ENCODE results near the gene INTS12. TPM values are rescaled to one million over a fixed set of nuclear protein-coding genes. Genes with fewer than 3 reads are reported as not detected.

Gene INTS12
- total and polyA plus RNA-seq, 3 experiments from 2014 or later, result 20.2 to 27.3 (median 21.8) TPM

DNA sequence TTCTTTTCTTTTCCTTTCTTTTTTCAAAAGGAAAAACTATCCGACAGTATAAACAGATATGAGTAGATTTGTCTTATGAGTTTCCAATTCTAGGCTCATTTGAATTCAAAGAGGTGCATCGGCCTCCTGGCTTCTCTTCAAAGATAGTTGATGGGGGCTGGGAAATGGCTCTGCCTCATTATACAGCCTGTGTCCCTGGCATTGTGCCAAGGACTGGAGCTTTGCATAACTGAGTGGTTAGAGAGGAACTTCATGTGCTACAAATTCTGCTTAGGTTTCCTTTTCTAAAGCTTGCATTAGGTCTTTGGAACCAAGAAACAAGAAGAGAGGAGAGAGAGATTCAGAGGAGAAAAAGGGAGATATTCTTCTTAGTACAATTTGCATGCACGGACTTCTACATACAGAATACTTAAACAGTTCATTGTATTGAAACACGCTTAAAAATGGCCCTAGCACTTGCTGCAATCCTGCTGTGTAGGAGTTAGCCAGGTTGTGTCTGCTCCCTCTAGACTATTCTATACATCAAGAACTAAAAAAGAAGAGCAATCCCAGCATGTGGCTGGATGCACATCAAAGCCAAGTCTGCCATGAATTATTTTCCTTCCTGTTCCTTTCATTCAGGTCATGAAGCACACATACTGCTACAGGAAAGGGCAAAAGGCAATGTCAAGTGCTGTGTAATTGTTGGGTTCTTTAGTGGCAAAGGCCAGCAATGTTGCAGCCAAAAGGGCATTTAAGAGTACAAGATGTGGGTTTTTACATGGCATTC lies 70.9 kb downstream of the INTS12 start:
- Histone ChIP-seq H3K4me1 (ENCODE audit: insufficient read depth, low read length) (no peaks in the 10 kb centered on the region), H3K27me3 (ENCODE audit: insufficient read depth, low read length, poor library complexity, severe bottlenecking) (no peaks in the 10 kb centered on the region), H3K4me3 (ENCODE audit: low read length) (no peak overlapping the region), H3K9me3 (ENCODE audit: low read length) (no peaks in the 10 kb centered on the region), H3K36me3 (ENCODE audit: insufficient read depth, low read length) (no peaks in the 10 kb centered on the region), H3K27ac (ENCODE audit: low read depth, low read length) (no peak overlapping the region)
- H3K4me3 Mint-ChIP-seq, result no peak overlapping the region
- POLR2A ChIA-PET, result no interaction called here
- peaks cover 0 to 4% (median 3%) of the 10 kb centered on the region in 3 donors for H3K4me1 Mint-ChIP-seq
- peaks cover 8 to 15% of the 10 kb centered on the region in 2 donors for H3K27me3 Mint-ChIP-seq
- no peak overlapping the region for H3K27ac Mint-ChIP-seq
- H3K9me3 Mint-ChIP-seq, result no peaks in the 10 kb centered on the region
- CTCF ChIA-PET, result no interaction called here
- no peak for DNase-seq
- no peaks in the 10 kb centered on the region for H3K36me3 Mint-ChIP-seq

DNA sequence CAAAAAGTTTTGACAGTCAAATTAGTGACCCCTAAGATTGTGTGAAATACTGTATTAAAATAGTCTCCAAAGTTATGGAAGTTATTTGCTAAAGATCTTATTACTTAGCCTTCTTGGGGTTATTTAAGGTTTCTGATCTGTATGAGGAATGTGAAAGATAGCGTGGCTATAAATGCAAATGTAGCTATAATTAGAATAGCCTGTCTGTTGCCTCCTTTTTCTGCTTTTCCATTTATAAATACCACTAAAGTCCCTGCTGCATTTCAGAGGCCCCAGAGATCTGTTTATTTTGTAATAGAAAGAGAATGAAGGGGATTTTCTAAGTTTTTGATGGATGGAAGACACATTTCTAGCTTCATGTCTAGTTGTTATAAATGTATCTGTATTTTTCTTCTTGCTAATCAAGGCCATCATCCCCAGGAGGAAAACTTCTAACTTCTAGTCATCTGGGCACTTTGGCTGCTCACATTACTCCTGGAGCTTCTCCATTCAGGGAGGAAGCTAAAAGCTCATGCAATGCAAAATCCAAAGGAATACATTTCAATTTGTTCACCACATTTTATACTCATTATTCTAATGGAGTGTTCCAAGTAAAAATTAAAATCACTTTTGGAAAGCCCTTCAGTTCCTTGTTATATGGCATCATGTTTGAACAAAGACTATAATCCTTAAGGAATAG lies 73.9 kb downstream of the INTS12 start:
- no peaks in the 10 kb centered on the region for H3K36me3 Mint-ChIP-seq
- no peaks in the 10 kb centered on the region for H3K9me3 Mint-ChIP-seq
- H3K27me3 ChIP-seq (ENCODE audit: insufficient read depth, low read length, poor library complexity, severe bottlenecking), result no peaks in the 10 kb centered on the region
- H3K4me1 Mint-ChIP-seq, result peaks cover 0 to 4% (median 3%) of the 10 kb centered on the region in 3 donors
- peaks cover 3 to 14% of the 10 kb centered on the region in 2 donors for H3K27me3 Mint-ChIP-seq
- ChIA-PET CTCF (no interaction called here), POLR2A (no interaction called here)
- H3K27ac ChIP-seq (ENCODE audit: low read depth, low read length), result no peak overlapping the region
- H3K4me3 ChIP-seq (ENCODE audit: low read length), result no peak overlapping the region
- H3K27ac Mint-ChIP-seq, result no peak overlapping the region
- H3K4me3 Mint-ChIP-seq, result no peak overlapping the region
- no peaks in the 10 kb centered on the region for H3K9me3 ChIP-seq (ENCODE audit: low read length)
- H3K4me1 ChIP-seq (ENCODE audit: insufficient read depth, low read length), result no peaks in the 10 kb centered on the region
- no peak for DNase-seq
- no peaks in the 10 kb centered on the region for H3K36me3 ChIP-seq (ENCODE audit: insufficient read depth, low read length)

- CTCF ChIA-PET, result interaction anchor here (2.3 kb wide), 1 partner anchor 10 kb away, joined by 7 read pairs; no protein-coding TSS in a partner anchor
- Histone ChIP-seq H3K27me3 (ENCODE audit: insufficient read depth, low read length, poor library complexity, severe bottlenecking) (no peaks in the 10 kb centered on the region), H3K4me3 (ENCODE audit: low read length) (no peak overlapping the region), H3K27ac (ENCODE audit: low read depth, low read length) (no peak overlapping the region), H3K4me1 (ENCODE audit: insufficient read depth, low read length) (no peaks in the 10 kb centered on the region), H3K9me3 (ENCODE audit: low read length) (no peaks in the 10 kb centered on the region), H3K36me3 (ENCODE audit: insufficient read depth, low read length) (no peaks in the 10 kb centered on the region)
- DNase-seq, result no peak
- Mint-ChIP-seq H3K4me1 (peaks cover 0 to 4% (median 3%) of the 10 kb centered on the region in 3 donors), H3K36me3 (no peaks in the 10 kb centered on the region), H3K27ac (no peak overlapping the region), H3K4me3 (no peak overlapping the region), H3K9me3 (no peaks in the 10 kb centered on the region), H3K27me3 (peaks cover 3 to 20% of the 10 kb centered on the region in 2 donors)
- POLR2A ChIA-PET, result no interaction called here
Observed at GRCh38 chr4:105633241-105633640, 75.2 kb downstream of the INTS12 start.

Other genes with a start within 250 kb of the INTS12 start
- gene PPA2, start 234.6 kb downstream of the INTS12 start, total RNA-seq, result 100 to 1,000 TPM in 1 of 2 experiments, 10 to 100 TPM in 1; 98.6 to 113 TPM
- 140 TPM for gene PPA2, start 234.6 kb downstream of the INTS12 start, polyA plus RNA-seq
- gene ARHGEF38, start 156.1 kb downstream of the INTS12 start, total RNA-seq, result not detected
- not detected for gene ARHGEF38, start 156.1 kb downstream of the INTS12 start, polyA plus RNA-seq
- 10 to 100 TPM; 20.5 to 22.4 TPM for gene GSTCD, start 95 bp upstream of the INTS12 start, total RNA-seq
- gene GSTCD, start 95 bp upstream of the INTS12 start, polyA plus RNA-seq, result 3.2 TPM
- not detected for gene NPNT, start 186.8 kb upstream of the INTS12 start, total RNA-seq
- gene NPNT, start 186.8 kb upstream of the INTS12 start, polyA plus RNA-seq, result not detected